ENCODE data around the gene PLCL1. TPM values are rescaled to one million over a fixed set of nuclear protein-coding genes. Genes with fewer than 3 reads are reported as not detected.

Gene PLCL1
- total and polyA plus RNA-seq, 2 donors (not counting 3 experiments of a cell fraction or from before 2014, with no cell fraction given), result 0.79 to 3.4 TPM

DNA sequence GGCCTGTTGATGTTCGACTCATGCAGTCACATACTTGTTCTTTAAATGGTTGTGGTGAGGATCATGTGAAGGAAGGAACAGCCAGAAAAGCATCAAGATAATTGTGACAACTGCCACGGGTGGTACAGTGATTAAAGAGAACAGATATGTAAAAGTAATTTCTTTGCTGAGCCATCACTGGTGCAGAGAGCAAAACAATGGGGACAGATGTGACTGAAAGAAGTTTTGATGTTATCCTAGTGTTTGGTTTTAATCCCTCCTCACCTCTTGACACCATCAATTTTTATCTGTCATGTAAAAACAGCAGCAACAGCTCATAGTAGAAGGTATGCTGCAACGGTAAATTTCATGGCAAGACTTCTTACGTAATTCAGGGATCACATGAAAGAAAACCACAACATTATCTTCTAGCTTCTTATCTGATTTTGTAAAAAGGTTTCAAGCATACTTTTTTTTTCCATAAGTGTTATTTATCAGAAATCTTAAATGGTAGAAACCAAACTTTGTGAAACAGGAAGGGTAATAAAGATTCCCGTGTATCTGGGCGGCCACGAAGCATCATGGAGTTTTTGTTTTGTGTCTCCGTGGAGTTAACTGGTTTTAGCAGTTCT, 65.2 kb downstream of the PLCL1 start:
- POLR2A ChIA-PET, result no interaction called here
- intact Hi-C loops (cut with micrococcal nuclease), result no loop called here
- Histone ChIP-seq H3K27me3 (ENCODE audit: control insufficient read depth in 2 of 2, insufficient read depth in 2 of 2, low read length in 2 of 2) (no peaks in the 10 kb centered on the region), H3K9me3 (replicated peaks; ENCODE audit: control insufficient read depth, insufficient read depth, low read length) (no peaks in the 10 kb centered on the region), H3K4me2 (ENCODE audit: insufficient read depth, low read length) (no peak overlapping the region), H2AFZ (ENCODE audit: low read depth, low read length) (no peak overlapping the region), H3K4me3 (replicated peaks in 1 of 3; ENCODE audit: insufficient read depth in 1 of 3, low read depth in 1 of 3, low read length in 3 of 3) (no peak overlapping the region), H3K4me1 (ENCODE audit: control insufficient read depth, extremely low read depth, insufficient read depth, low read length) (no peaks in the 10 kb centered on the region), H3K27ac (ENCODE audit: insufficient read depth, low read depth, low read length) (no peak overlapping the region), H3K79me2 (ENCODE audit: control insufficient read depth, insufficient read depth, low read length) (no peaks in the 10 kb centered on the region), H3K9me1 (replicated peaks; ENCODE audit: control insufficient read depth, extremely low read depth, insufficient read depth, low read length) (no peaks in the 10 kb centered on the region), H4K20me1 (replicated peaks; ENCODE audit: control insufficient read depth, extremely low read depth, insufficient read depth, low read length) (no peaks in the 10 kb centered on the region), H3K9ac (replicated peaks; ENCODE audit: extremely low read depth, insufficient read depth, low read length) (no peak overlapping the region), H3K36me3 (ENCODE audit: control insufficient read depth in 2 of 2, extremely low read depth in 1 of 2, insufficient read depth in 2 of 2, low read length in 2 of 2) (no peaks in the 10 kb centered on the region)
- no peak for TF ChIP-seq POLR2A (IDR thresholded peaks at IDR 0.05; ENCODE audit: low read depth, low read length)
- no peak for TF ChIP-seq GATA2 (IDR thresholded peaks at IDR 0.05; ENCODE audit: insufficient read depth, insufficient read length, low read depth, low read length)
- no peak for TF ChIP-seq MYC (IDR thresholded peaks at IDR 0.05; ENCODE audit: low read depth, low read length)
- FAIRE-seq, result no peak
- no peak for DNase-seq (ENCODE audit: low read depth, low spot score)
- CTCF ChIA-PET, result interaction anchor here (1.9 kb wide), 1 partner anchor 10 kb away, joined by 6 read pairs; no protein-coding TSS in a partner anchor
- dilution Hi-C loops (cut with MboI; ENCODE audit: extremely low pct_ligation_motif_present, low sequenced_read_pairs), result no loop called here
- BruUV-seq (replicated peaks), result no TSS peak

DNA sequence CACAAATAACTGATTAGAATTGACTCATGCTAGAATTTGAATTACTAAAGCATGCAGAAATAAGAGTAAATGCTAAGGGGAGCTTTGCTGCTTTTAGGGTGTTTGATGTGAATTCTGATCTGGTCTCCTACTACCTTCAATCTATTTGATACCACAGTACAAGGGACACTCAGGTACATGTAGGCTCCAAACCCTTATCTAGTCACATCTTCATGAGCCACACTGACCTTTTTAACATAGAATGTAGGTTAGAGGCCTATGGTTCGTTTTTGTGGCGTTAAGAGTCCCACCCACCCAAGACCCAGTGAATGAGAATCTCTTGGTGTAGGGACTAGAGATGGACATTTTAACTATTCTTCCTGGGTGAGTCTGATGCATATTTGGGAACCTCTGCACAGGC, 65.7 kb downstream of the PLCL1 start:
- Histone ChIP-seq H3K9me3 (replicated peaks; ENCODE audit: control insufficient read depth, insufficient read depth, low read length) (no peaks in the 10 kb centered on the region), H4K20me1 (replicated peaks; ENCODE audit: control insufficient read depth, extremely low read depth, insufficient read depth, low read length) (no peaks in the 10 kb centered on the region), H3K27ac (ENCODE audit: insufficient read depth, low read depth, low read length) (no peak overlapping the region), H3K9ac (replicated peaks; ENCODE audit: extremely low read depth, insufficient read depth, low read length) (no peak overlapping the region), H2AFZ (ENCODE audit: low read depth, low read length) (no peak overlapping the region), H3K4me2 (ENCODE audit: insufficient read depth, low read length) (no peak overlapping the region), H3K4me3 (replicated peaks in 1 of 3; ENCODE audit: insufficient read depth in 1 of 3, low read depth in 1 of 3, low read length in 3 of 3) (no peak overlapping the region), H3K36me3 (ENCODE audit: control insufficient read depth in 2 of 2, extremely low read depth in 1 of 2, insufficient read depth in 2 of 2, low read length in 2 of 2) (no peaks in the 10 kb centered on the region), H3K4me1 (ENCODE audit: control insufficient read depth, extremely low read depth, insufficient read depth, low read length) (no peaks in the 10 kb centered on the region), H3K79me2 (ENCODE audit: control insufficient read depth, insufficient read depth, low read length) (no peaks in the 10 kb centered on the region), H3K9me1 (replicated peaks; ENCODE audit: control insufficient read depth, extremely low read depth, insufficient read depth, low read length) (no peaks in the 10 kb centered on the region), H3K27me3 (ENCODE audit: control insufficient read depth in 2 of 2, insufficient read depth in 2 of 2, low read length in 2 of 2) (no peaks in the 10 kb centered on the region)
- no peak for DNase-seq (ENCODE audit: low read depth, low spot score)
- intact Hi-C loops (cut with micrococcal nuclease) (no loop called here), dilution Hi-C loops (cut with MboI; ENCODE audit: extremely low pct_ligation_motif_present, low sequenced_read_pairs) (no loop called here)
- TF ChIP-seq, protein P1, sequence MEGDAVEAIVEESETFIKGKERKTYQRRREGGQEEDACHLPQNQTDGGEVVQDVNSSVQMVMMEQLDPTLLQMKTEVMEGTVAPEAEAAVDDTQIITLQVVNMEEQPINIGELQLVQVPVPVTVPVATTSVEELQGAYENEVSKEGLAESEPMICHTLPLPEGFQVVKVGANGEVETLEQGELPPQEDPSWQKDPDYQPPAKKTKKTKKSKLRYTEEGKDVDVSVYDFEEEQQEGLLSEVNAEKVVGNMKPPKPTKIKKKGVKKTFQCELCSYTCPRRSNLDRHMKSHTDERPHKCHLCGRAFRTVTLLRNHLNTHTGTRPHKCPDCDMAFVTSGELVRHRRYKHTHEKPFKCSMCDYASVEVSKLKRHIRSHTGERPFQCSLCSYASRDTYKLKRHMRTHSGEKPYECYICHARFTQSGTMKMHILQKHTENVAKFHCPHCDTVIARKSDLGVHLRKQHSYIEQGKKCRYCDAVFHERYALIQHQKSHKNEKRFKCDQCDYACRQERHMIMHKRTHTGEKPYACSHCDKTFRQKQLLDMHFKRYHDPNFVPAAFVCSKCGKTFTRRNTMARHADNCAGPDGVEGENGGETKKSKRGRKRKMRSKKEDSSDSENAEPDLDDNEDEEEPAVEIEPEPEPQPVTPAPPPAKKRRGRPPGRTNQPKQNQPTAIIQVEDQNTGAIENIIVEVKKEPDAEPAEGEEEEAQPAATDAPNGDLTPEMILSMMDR (IDR thresholded peaks at IDR 0.05; ENCODE audit: extremely low read depth in 1 of 2, insufficient read depth in 1 of 2, low read depth in 1 of 2, low read length in 2 of 2), result no peak
- TF ChIP-seq, protein P2, sequence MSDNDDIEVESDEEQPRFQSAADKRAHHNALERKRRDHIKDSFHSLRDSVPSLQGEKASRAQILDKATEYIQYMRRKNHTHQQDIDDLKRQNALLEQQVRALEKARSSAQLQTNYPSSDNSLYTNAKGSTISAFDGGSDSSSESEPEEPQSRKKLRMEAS (IDR thresholded peaks at IDR 0.05; ENCODE audit: insufficient read depth, insufficient read length), result no peak
- TF ChIP-seq FOS (IDR thresholded peaks at IDR 0.05; ENCODE audit: borderline replicate concordance, insufficient read depth, low read length) (no peak), EZH2 (IDR thresholded peaks at IDR 0.05; ENCODE audit: borderline replicate concordance, low read depth, low read length, severe bottlenecking) (no peak), POLR2A (IDR thresholded peaks at IDR 0.05; ENCODE audit: low read depth, low read length) (no peak), GATA2 (IDR thresholded peaks at IDR 0.05; ENCODE audit: insufficient read depth, insufficient read length, low read depth, low read length) (no peak), JUN (IDR thresholded peaks at IDR 0.05; ENCODE audit: borderline replicate concordance, insufficient read depth, insufficient read length, low read depth) (no peak), POLR2AphosphoS5 (IDR thresholded peaks at IDR 0.05; ENCODE audit: insufficient read depth, low read depth, low read length) (no peak), MYC (IDR thresholded peaks at IDR 0.05; ENCODE audit: low read depth, low read length) (no peak)
- BruUV-seq (replicated peaks), result no TSS peak
- ChIA-PET POLR2A (no interaction called here), CTCF (interaction anchor here (1.9 kb wide), 1 partner anchor 9 kb away, joined by 6 read pairs; no protein-coding TSS in a partner anchor)
- FAIRE-seq, result no peak
